D341Med (cell line): ENCODE measurements around the gene NPY4R2.
"Not testable (repeated sequence)": the region's sequence is repeated elsewhere in the genome, so short reads cannot be mapped to it uniquely, and the experiment has no call there.

Experiments
- DNase-seq: peaks from one replicate; pipeline ENCODE4 v3.0.0; 2012; ENCODE audit warnings: low spot score

Gene NPY4R2

GRCh38 chr10:47933462-47933861 lies 15.0 kb downstream of the NPY4R2 start:
- not testable (repeated sequence) for DNase-seq

GRCh38 chr10:47936772-47937228 lies 18.3 kb downstream of the NPY4R2 start:
- DNase-seq, result peak; percentile 5

GRCh38 chr10:47937634-47938033 lies 19.2 kb downstream of the NPY4R2 start:
- not testable (repeated sequence) for DNase-seq

GRCh38 chr10:47940821-47941220 lies 22.4 kb downstream of the NPY4R2 start:
- not testable (repeated sequence) for DNase-seq

DNA sequence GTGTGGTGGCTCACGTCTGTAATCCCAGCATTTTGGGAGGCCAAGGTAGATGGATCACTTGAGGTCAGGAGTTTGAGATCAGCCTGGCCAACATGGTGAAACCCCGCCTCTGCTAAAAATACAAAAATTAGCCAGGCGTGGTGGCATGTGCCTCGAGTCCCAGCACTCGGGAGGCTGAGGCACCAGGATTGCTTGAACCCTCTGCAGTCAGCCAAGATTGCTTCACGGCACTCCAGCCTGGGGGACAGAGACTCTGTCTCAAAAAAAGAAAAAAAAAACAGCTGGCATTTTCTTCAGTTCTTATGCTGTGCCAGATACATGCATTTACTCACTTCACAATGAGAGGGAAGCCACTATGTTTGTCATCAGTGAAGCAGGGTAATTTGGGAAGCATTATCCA lies 22.9 kb downstream of the NPY4R2 start:
- not testable (repeated sequence) for DNase-seq

- peak; percentile 4 for DNase-seq
Measured at GRCh38 chr10:47942351-47943019, 24.0 kb downstream of the NPY4R2 start.

- not testable (repeated sequence) for DNase-seq
Measured at GRCh38 chr10:47943328-47943727, 24.9 kb downstream of the NPY4R2 start.

DNA sequence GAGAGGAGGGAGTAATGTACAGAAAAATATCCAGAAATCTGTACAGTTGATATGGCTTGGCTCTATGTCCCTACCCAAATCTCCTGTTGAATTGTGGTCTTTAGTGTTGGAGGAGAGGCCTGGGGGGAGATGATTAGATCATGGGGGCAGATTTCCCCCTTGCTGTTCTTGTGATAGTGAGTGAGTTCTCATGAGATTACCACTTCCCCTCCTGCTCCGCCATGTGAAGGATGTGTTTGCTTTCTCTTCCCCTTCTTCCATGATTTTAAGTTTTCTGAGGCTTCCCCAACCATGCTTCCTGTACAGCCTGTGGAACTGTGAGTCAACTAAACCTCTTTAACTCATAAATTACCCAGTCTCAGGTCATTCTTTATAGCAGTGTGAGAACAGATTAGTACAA lies 29.0 kb downstream of the NPY4R2 start:
- DNase-seq, result not testable (repeated sequence)

DNA sequence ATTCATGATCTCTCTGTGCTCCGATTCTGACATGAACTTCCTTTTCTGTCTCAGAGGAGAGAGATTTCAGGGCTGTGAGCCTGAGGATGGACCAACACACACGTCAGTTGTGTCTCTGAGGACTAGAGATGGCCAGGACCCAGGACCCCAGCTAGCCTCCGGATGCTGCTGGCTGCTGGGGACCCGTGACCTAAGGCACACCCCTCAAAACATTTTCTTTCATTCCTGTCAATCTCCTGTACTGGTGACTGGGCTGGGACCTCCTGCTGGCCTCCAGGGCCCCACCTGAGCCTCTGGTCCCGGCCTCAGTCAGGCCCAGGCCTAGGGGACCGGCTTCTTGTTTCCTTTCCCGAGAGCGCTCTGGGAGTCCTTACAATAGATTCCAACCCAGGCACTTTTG lies 38.7 kb downstream of the NPY4R2 start:
- DNase-seq, result not testable (repeated sequence)

DNA sequence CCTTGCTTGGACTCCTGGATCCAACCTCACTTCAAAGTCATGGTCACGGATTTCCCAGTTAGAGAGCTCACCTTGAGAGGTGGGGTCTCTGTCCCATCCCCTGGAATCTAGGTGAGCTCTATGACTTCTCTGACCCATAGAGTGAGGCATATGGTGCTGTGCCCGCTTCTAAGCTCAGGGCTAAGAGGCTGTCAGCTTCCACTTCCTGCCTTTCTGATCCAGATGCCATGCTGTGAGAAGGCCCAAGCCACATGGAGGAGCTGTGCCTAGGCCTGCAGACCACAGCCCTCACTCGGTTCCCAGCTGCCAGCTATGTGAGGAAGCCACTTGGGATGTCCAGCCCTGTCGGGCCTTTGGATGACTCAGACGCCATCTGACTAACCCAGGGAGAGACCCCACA lies 41.2 kb downstream of the NPY4R2 start:
- DNase-seq, result not testable (repeated sequence)

DNA sequence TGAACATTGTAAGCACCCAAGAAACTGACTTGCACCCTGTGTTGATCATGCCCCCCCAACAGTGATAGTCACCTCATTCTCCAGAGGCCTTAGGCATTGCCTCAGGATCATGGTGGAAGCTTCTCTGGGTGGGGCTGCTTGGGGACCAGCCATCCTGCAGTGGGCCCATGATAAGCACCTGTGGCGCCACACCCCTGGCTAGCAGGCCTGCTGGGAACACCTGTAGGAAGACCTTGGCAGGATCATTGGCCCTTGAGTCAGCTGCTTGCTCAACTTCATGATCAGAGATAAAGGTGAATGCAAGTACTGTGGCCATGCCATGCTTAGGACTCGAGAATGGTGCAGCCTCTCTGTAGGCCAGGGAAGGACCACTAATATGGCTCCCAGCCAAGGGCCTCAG lies 42.2 kb downstream of the NPY4R2 start:
- DNase-seq, result not testable (repeated sequence)

- not testable (repeated sequence) for DNase-seq
Measured at GRCh38 chr10:47962785-47963184, 44.3 kb downstream of the NPY4R2 start.

DNA sequence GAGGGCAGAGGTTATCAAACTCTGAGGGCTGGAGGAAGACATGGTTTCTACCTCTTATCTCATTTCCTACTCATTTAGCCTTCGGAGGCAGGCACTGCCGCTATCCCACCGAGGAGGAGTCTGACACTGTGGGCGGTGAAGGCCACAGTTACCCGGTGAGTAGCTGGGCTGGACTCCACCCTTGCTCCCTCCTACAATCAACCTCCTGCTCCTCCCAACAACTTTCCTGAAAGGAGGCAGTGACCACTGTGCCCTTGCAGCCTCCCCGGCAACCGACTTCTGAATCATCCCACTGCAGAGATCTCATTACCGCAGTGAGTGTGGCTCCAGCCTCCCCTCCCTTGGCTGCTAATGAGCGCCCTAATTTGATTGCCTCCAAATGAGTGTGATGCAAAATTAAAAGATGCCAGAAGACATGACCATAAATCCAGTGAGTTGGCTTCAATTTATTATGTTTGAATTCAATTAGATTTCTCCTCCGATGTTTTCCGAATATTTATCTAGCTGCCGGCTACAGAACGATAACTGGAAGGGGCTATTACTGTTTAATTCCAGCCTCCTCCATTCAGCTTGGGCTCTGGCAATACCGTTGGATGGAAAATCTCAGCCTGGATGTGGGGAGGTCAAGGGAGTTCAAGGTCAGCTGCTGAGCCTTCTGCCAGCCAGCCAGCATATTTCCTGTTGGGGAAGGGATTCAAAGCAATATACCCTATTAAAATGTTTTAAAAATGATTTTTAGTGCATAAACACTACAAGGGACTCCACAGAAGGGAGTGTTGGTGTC lies 46.0 kb downstream of the NPY4R2 start:
- DNase-seq, result not testable (repeated sequence)

DNA sequence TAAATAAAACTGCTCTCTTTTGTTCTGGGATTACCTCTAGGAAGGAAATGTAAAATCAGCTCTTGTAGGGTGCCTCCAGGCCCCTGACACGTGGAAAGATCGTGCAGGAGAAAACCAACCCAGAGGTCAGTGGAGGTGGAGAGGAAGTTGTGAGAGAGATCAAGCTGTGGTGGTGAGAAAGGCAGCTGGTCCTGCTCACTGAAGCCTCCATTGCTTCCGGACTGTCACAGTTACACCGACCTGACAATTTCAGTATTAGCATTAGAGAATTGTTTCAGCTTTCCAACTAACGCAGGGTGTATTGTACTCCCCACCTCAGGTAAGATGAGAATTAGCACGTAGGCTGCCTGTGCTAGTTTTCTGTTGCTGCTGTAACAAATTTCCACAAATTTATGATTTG lies 50.5 kb downstream of the NPY4R2 start:
- not testable (repeated sequence) for DNase-seq

DNA sequence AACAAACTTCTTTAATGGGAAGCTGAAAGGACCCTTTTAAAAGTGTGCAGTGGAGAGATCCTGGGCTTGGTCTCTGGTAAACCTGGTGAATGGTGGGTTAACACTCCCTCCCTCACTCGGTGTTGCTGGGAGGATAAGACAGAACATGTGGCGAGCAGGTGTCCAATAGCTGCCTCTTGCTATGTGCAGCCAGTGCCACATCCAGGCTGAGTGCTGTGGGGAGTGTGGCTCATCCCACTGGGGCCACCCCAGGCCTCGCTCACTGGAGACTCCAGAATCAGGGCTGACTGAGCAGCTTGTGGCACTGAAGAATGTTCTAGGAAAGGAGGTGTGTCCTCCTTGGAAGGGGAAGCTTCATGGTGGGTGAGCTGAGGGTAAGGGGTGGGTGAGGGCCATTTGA lies 51.6 kb downstream of the NPY4R2 start:
- DNase-seq, result peak; percentile 1

- DNase-seq, result not testable (repeated sequence)
Measured at GRCh38 chr10:47971598-47971997, 53.1 kb downstream of the NPY4R2 start.

DNA sequence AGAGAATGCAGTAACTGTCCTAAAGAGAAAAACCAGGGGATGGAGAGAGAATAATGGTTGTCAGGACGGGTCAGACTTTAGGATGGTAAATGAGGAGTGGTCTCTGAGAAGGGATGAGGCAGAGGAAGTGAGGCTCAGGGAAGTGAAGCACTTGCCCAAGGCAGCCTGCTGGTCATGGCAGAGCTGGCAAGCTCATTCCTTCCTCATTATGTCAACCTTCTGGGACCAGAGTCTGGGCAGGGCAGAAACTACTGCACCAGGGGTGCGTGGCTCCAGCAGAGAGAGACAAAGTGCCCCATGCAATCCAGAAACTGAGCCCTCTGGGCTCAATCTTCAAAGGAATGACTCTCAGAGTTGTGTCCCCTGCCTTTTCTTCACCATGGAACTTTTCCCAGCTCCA lies 53.6 kb downstream of the NPY4R2 start:
- DNase-seq, result not testable (repeated sequence)
